Endothelial cell of umbilical vein (primary cell): ENCODE measurements around the gene PODNL1. TPM values are rescaled to one million over a fixed set of nuclear protein-coding genes. Genes with fewer than 3 reads are reported as not detected.
A peak's percentile ranks its signal among the peaks of the same experiment; 100 is the strongest.

ENCODE experiments used
- BruUV-seq: library from RNA; stranded (reverse); fragments of 400-500 nt; replicated peaks from 2 replicates; lab custom pipeline; 2021; lab: Mats Ljungman, UMichigan
- CTCF ChIA-PET: fragments of 300-600, 350-600 bp; sonication (Branson Sonifier 250); formaldehyde crosslinking; loops from one replicate; lab custom pipeline; 2021; ENCODE audit warnings: antibody characterized with exemption, inconsistent platforms; lab: Charles Lee
- POLR2A ChIA-PET: fragments of 300-600, 350-600 bp; sonication (Branson Sonifier 250); formaldehyde crosslinking; loops from one replicate; lab custom pipeline; 2021; ENCODE audit warnings: antibody characterized with exemption, inconsistent platforms; lab: Charles Lee
- DNase-seq: peaks from one replicate; pipeline ENCODE4 v3.0.0-alpha.2; 2011; ENCODE audit warnings: low read depth, low spot score
- FAIRE-seq: peaks from 2 replicates; lab custom pipeline; 2011; peaks lifted over from hg19 to GRCh38; lab: Jason Lieb, UNC
- H2AFZ ChIP-seq: 2 replicates; pipeline ENCODE4 v1.6.0; 2012; ENCODE audit warnings: low read depth, low read length, control low read depth, inconsistent platforms
- H3K27ac ChIP-seq: 2 replicates; pipeline ENCODE4 v1.5.1; 2011; ENCODE audit warnings: low read depth, mild to moderate bottlenecking, control low read depth, low read length, moderate library complexity; ENCODE audit not compliant: insufficient read depth
- H3K27me3 ChIP-seq, 2 experiments: 2 replicates each; pipeline versions ENCODE4 v1.6.0 to v1.6.1; 2011; ENCODE audit warnings: low read length in 2 of 2, mixed read lengths in 1 of 2; ENCODE audit not compliant: control insufficient read depth in 2 of 2, insufficient read depth in 2 of 2
- H3K36me3 ChIP-seq, 2 experiments: 2 replicates in 1 of 2; 3 replicates in 1 of 2; pipeline ENCODE4 v1.5.1; 2011; ENCODE audit warnings: low read length in 2 of 2, mild to moderate bottlenecking in 1 of 2, moderate library complexity in 1 of 2; ENCODE audit not compliant: control insufficient read depth in 2 of 2, insufficient read depth in 2 of 2; ENCODE audit errors: extremely low read depth in 1 of 2
- H3K4me1 ChIP-seq: 3 replicates; pipeline ENCODE4 v1.5.1; 2011; ENCODE audit warnings: mild to moderate bottlenecking, low read length; ENCODE audit not compliant: control insufficient read depth, insufficient read depth; ENCODE audit errors: extremely low read depth
- H3K4me2 ChIP-seq: 2 replicates; pipeline ENCODE4 v1.6.1; 2011; ENCODE audit warnings: low read length, control low read depth, mixed read lengths; ENCODE audit not compliant: insufficient read depth
- H3K4me3 ChIP-seq, 3 experiments: fragments of 200-600 bp in 1 of 3; sonication (generic), shearing (Covaris generic) in 1 of 3; replicated peaks in 1 of 3; 2 replicates each; pipeline ENCODE4 v1.5.1; 2011 to 2016; ENCODE audit warnings: control low read depth in 3 of 3, low read length in 3 of 3, mild to moderate bottlenecking in 2 of 3, inconsistent platforms in 1 of 3, low read depth in 1 of 3, moderate library complexity in 1 of 3; ENCODE audit not compliant: insufficient read depth in 1 of 3
- H3K79me2 ChIP-seq: 2 replicates; pipeline ENCODE4 v1.6.0; 2012; ENCODE audit warnings: low read length, inconsistent platforms; ENCODE audit not compliant: control insufficient read depth, insufficient read depth
- H3K9ac ChIP-seq: replicated peaks from 2 replicates; pipeline ENCODE3; 2011; ENCODE audit warnings: low read length, control low read depth; ENCODE audit not compliant: insufficient read depth; ENCODE audit errors: extremely low read depth
- H3K9me1 ChIP-seq: replicated peaks from 3 replicates; pipeline ENCODE4 v1.6.0; 2011; ENCODE audit warnings: mild to moderate bottlenecking, low read length; ENCODE audit not compliant: control insufficient read depth, insufficient read depth; ENCODE audit errors: extremely low read depth
- H3K9me3 ChIP-seq: replicated peaks from 2 replicates; pipeline ENCODE4 v1.5.1; 2012; ENCODE audit warnings: low read length, inconsistent platforms; ENCODE audit not compliant: control insufficient read depth, insufficient read depth
- H4K20me1 ChIP-seq: replicated peaks from 2 replicates; pipeline ENCODE3; 2011; ENCODE audit warnings: mild to moderate bottlenecking, low read length; ENCODE audit not compliant: control insufficient read depth, insufficient read depth; ENCODE audit errors: extremely low read depth
- CTCF ChIP-seq, 2 donors: IDR thresholded peaks; 1 replicate in 1 of 2; 2 replicates in 1 of 2; pipeline ENCODE4 v1.5.1; 2011; ENCODE audit warnings: low read length in 2 of 2, mild to moderate bottlenecking in 2 of 2, moderate library complexity in 2 of 2, control low read depth in 1 of 2, inconsistent platforms in 1 of 2, low read depth in 1 of 2; ENCODE audit not compliant: insufficient read depth in 1 of 2; ENCODE audit errors: extremely low read depth in 1 of 2
- EZH2 ChIP-seq: IDR thresholded peaks from 2 replicates; pipeline ENCODE4 v1.6.1; 2012; ENCODE audit warnings: borderline replicate concordance, low read depth, mild to moderate bottlenecking, moderate library complexity, low read length, inconsistent platforms; ENCODE audit not compliant: severe bottlenecking
- FOS ChIP-seq: IDR thresholded peaks from 2 replicates; pipeline ENCODE4 v1.6.1; 2011; ENCODE audit warnings: mild to moderate bottlenecking, low read length, moderate library complexity, borderline replicate concordance; ENCODE audit not compliant: insufficient read depth
- GATA2 ChIP-seq: IDR thresholded peaks from 2 replicates; pipeline ENCODE4 v1.7.0; 2011; ENCODE audit warnings: low read depth, mild to moderate bottlenecking, moderate library complexity, mixed read lengths, low read length; ENCODE audit not compliant: insufficient read length, insufficient read depth
- JUN ChIP-seq: IDR thresholded peaks from 2 replicates; pipeline ENCODE4 v1.6.1; 2011; ENCODE audit warnings: borderline replicate concordance, low read depth; ENCODE audit not compliant: insufficient read length, insufficient read depth
- MAX ChIP-seq: IDR thresholded peaks from 2 replicates; pipeline ENCODE4 v1.6.1; 2011; ENCODE audit not compliant: insufficient read depth, insufficient read length
- MYC ChIP-seq: IDR thresholded peaks from one replicate; pipeline ENCODE4 v1.6.1; 2011; ENCODE audit warnings: mild to moderate bottlenecking, low read depth, low read length
- POLR2A ChIP-seq: IDR thresholded peaks from 2 replicates; pipeline ENCODE4 v1.6.1; 2012; ENCODE audit warnings: low read depth, mild to moderate bottlenecking, control low read depth, low read length
- POLR2AphosphoS5 ChIP-seq: IDR thresholded peaks from 2 replicates; pipeline ENCODE4 v1.6.1; 2012; ENCODE audit warnings: low read depth, mild to moderate bottlenecking, control low read depth, low read length, moderate library complexity; ENCODE audit not compliant: insufficient read depth
- dilution Hi-C: fragments of 300-500 bp; cut with MboI; formaldehyde crosslinking; loops from one replicate; pipeline ENCODE4 v1.15.0; 2019; ENCODE audit warnings: low sequenced_read_pairs; ENCODE audit not compliant: extremely low pct_ligation_motif_present
- intact Hi-C: fragments of 100-400 bp; cut with micrococcal nuclease; formaldehyde crosslinking; loops from one replicate; pipeline ENCODE4 v1.10.0; 2022
- polyA plus RNA-seq, 4 experiments: library from polyadenylated mRNA; depleted of rRNA in 3 of 4; stranded (reverse) in 3 of 4; unstranded in 1 of 4; fragments of >200 nt; gene quantifications; 2 replicates each; pipeline versions ENCODE4 v1.2.1 to v1.2.3, GENCODE V29; 2011 to 2012; ENCODE audit warnings: missing spikeins in 1 of 4
- total RNA-seq: library from RNA; stranded (reverse); gene quantifications from 2 replicates; pipeline ENCODE4 v1.2.3, GENCODE V29; 2021

The PODNL1 gene
- total and polyA plus RNA-seq, 2 donors (not counting 3 experiments of a cell fraction or from before 2014, with no cell fraction given) = 0.21 TPM; not detected in 1

GRCh38 chr19:13905634-13906520, 32.3 kb downstream of the PODNL1 start, which contains the start of the genes BRME1 and CC2D1A:
Gene BRME1, minus strand, starts transcription at chr19:13906117. Its CDS starts 1,225 bp downstream, at chr19:13904892.
Gene CC2D1A, plus strand, starts transcription at chr19:13906201. Its CDS starts 241 bp downstream, at chr19:13906442.
- BruUV-seq = no TSS peak
- intact Hi-C loops = loop anchor here (1.0 to 5.0 kb wide), 3 partner anchors 46 to 175 kb away; partner anchors contain the start of genes DCAF15 and IL27RA

More at GRCh38 chr19:13905634-13906520, 32.3 kb downstream of the PODNL1 start, which contains the start of the genes BRME1 and CC2D1A:
- TF ChIP-seq JUN (no peak), POLR2AphosphoS5 (peak; percentile 43), FOS (no peak), MYC (no peak), EZH2 (no peak), MAX (peak; percentile 60), POLR2A (no peak), GATA2 (no peak), CTCF (IDR thresholded peaks at IDR 0.05; ENCODE audit: extremely low read depth in 1 of 2, insufficient read depth in 1 of 2, low read depth in 1 of 2, low read length in 2 of 2) (no peak)
- DNase-seq (peak; percentile 85), FAIRE-seq (peak; percentile 88)
- Histone ChIP-seq H3K9ac (peak within 1 kb of the TSS; percentile 63), H3K4me1 (peaks cover 7% of the 10 kb centered on the region), H3K9me3 (no peaks in the 10 kb centered on the region), H3K27me3 (no peaks in the 10 kb centered on the region), H4K20me1 (no peaks in the 10 kb centered on the region), H3K9me1 (no peaks in the 10 kb centered on the region), H3K4me2 (peak within 1 kb of the TSS; percentile 72), H3K4me3 (peak within 1 kb of the TSS; percentile 78 to 88 (median 85)), H2AFZ (peak within 1 kb of the TSS; percentile 100), H3K36me3 (peaks cover 0 to 2% of the 10 kb centered on the region in 2 experiments), H3K27ac (peak within 1 kb of the TSS; percentile 45), H3K79me2 (no peaks in the 10 kb centered on the region)
- ChIA-PET POLR2A (no interaction called here), CTCF (interaction anchor here (0.9 to 1.2 kb wide), 4 partner anchors 9 to 166 kb away, joined by 3 to 5 read pairs (median 3); partner anchors contain the start of gene MISP3)
- dilution Hi-C loops = no loop called here
